PC-3 (cell line): ENCODE measurements around the gene RANBP10. TPM values are rescaled to one million over a fixed set of nuclear protein-coding genes. Genes with fewer than 3 reads are reported as not detected.
A peak's percentile ranks its signal among the peaks of the same experiment; 100 is the strongest.

Experiments used
- ATAC-seq: fragments of 200-7000 bp; cut with Tn5 transposase; 2 replicates; pipeline ENCODE4 v1.9.1; 2020; ENCODE audit warnings: mild to moderate bottlenecking, moderate library complexity
- BruUV-seq: library from RNA; stranded (reverse); fragments of 400-500 nt; replicated peaks from 2 replicates; lab custom pipeline; 2021; lab: Mats Ljungman, UMichigan
- CTCF ChIA-PET: fragments of 300-600 bp; sonication (Branson Sonifier 250); formaldehyde crosslinking; loops from one replicate; lab custom pipeline; 2022; ENCODE audit warnings: antibody characterized with exemption; lab: Charles Lee
- POLR2A ChIA-PET: fragments of 300-600 bp; sonication (Branson Sonifier 250); formaldehyde crosslinking; loops from one replicate; lab custom pipeline; 2022; ENCODE audit warnings: antibody characterized with exemption; ENCODE audit not compliant: unreplicated experiment; lab: Charles Lee
- DNase-seq: peaks from one replicate; pipeline ENCODE4 v3.0.0-alpha.2; 2015
- H2AFZ ChIP-seq: fragments of 300-600 bp; sonication (generic); 2 replicates; pipeline ENCODE4 v1.6.0; 2016; ENCODE audit warnings: antibody characterized with exemption, low read length
- H3F3A ChIP-seq: fragments of 300-600 bp; sonication (generic); one replicate; pipeline ENCODE4 v1.6.0; 2017; ENCODE audit warnings: antibody characterized with exemption, low read length, control low read depth, mild to moderate bottlenecking; ENCODE audit not compliant: unreplicated experiment
- H3K27ac ChIP-seq: fragments of 300-600 bp; sonication (generic); 2 replicates; pipeline ENCODE4 v1.5.1; 2016; ENCODE audit warnings: mild to moderate bottlenecking, low read length
- H3K27me3 ChIP-seq: fragments of 300-600 bp; sonication (generic); 2 replicates; pipeline ENCODE4 v1.6.1; 2016; ENCODE audit warnings: low read length, mixed read lengths
- H3K36me3 ChIP-seq: fragments of 300-600 bp; sonication (generic); 2 replicates; pipeline ENCODE4 v1.6.1; 2016; ENCODE audit warnings: low read depth, mixed run types, low read length, mixed read lengths
- H3K4me1 ChIP-seq: fragments of 300-600 bp; sonication (generic); 2 replicates; pipeline ENCODE4 v1.5.1; 2016; ENCODE audit warnings: low read length; ENCODE audit not compliant: insufficient read depth
- H3K4me2 ChIP-seq: fragments of 300-600 bp; sonication (generic); 2 replicates; pipeline ENCODE4 v1.6.0; 2016; ENCODE audit warnings: low read length
- H3K4me3 ChIP-seq: fragments of 300-600 bp; sonication (generic); 2 replicates; pipeline ENCODE4 v1.5.1; 2016; ENCODE audit warnings: mild to moderate bottlenecking, low read length, mixed read lengths
- H3K79me2 ChIP-seq: fragments of 300-600 bp; sonication (generic); 2 replicates; pipeline ENCODE4 v1.6.1; 2017; ENCODE audit warnings: low read length, mixed read lengths
- H3K9ac ChIP-seq: fragments of 300-600 bp; sonication (generic); 2 replicates; pipeline ENCODE4 v1.6.0; 2016; ENCODE audit warnings: mild to moderate bottlenecking, low read length
- H3K9me2 ChIP-seq: fragments of 300-600 bp; sonication (generic); replicated peaks from 2 replicates; pipeline ENCODE4 v1.6.1; 2016; ENCODE audit warnings: mixed run types, low read length, mixed read lengths
- H3K9me3 ChIP-seq: fragments of 300-600 bp; sonication (generic); 2 replicates; pipeline ENCODE4 v1.6.1; 2016; ENCODE audit warnings: low read length, mixed read lengths
- H4K20me1 ChIP-seq: fragments of 300-600 bp; sonication (generic); 2 replicates; pipeline ENCODE4 v1.6.1; 2016; ENCODE audit warnings: low read length, mixed read lengths
- CTCF ChIP-seq: fragments of 300-600 bp; sonication (generic); conservative IDR thresholded peaks from 2 replicates; pipeline ENCODE4 v1.5.1; 2017; ENCODE audit warnings: antibody characterized with exemption, low read depth, mild to moderate bottlenecking, low read length
- EZH2 ChIP-seq: fragments of 300-600 bp; sonication (generic); IDR thresholded peaks from one replicate; pipeline ENCODE4 v1.6.1; 2017; ENCODE audit warnings: antibody characterized with exemption, mild to moderate bottlenecking, low read length; ENCODE audit not compliant: unreplicated experiment
- EZH2phosphoT487 ChIP-seq: fragments of 300-600 bp; sonication (generic); IDR thresholded peaks from 2 replicates; pipeline ENCODE4 v1.6.1; 2018; ENCODE audit warnings: mild to moderate bottlenecking, antibody characterized with exemption, low read length, borderline replicate concordance
- intact Hi-C: fragments of 100-400 bp; cut with micrococcal nuclease; formaldehyde crosslinking; loops from 2 replicates; pipeline ENCODE4 v1.9.0; 2023
- total RNA-seq: library from RNA; depleted of rRNA; stranded (reverse); fragments of >200 nt; gene quantifications from 2 replicates; pipeline ENCODE4 v1.2.3, GENCODE V29; 2014

The RANBP10 gene
- total RNA-seq, 1 experiment from 2014 or later = 5.5 TPM

- no peaks in the 10 kb centered on the region for H3K36me3 ChIP-seq
- POLR2A ChIA-PET = no interaction called here
- H3K4me2 ChIP-seq = no peak overlapping the region
- TF ChIP-seq CTCF (no peak), EZH2 (no peak), EZH2phosphoT487 (no peak)
- H3K9me3 ChIP-seq = no peaks in the 10 kb centered on the region
- no TSS peak for BruUV-seq
- no peaks in the 10 kb centered on the region for H3F3A ChIP-seq
- intact Hi-C loops = no loop called here
- no peaks in the 10 kb centered on the region for H3K4me1 ChIP-seq
- no peak overlapping the region for H3K9ac ChIP-seq
- H3K4me3 ChIP-seq = no peak overlapping the region
- no peak for DNase-seq
- ATAC-seq = no peak
- no peaks in the 10 kb centered on the region for H3K9me2 ChIP-seq
- no peaks in the 10 kb centered on the region for H3K79me2 ChIP-seq
- H2AFZ ChIP-seq = no peak overlapping the region
- H3K27me3 ChIP-seq = no peaks in the 10 kb centered on the region
- no peaks in the 10 kb centered on the region for H4K20me1 ChIP-seq
- H3K27ac ChIP-seq = no peak overlapping the region
- CTCF ChIA-PET = no interaction called here
Observed at GRCh38 chr16:67764158-67764667, 42.1 kb downstream of the RANBP10 start.

- TF ChIP-seq EZH2phosphoT487 (no peak), EZH2 (no peak), CTCF (no peak)
- ATAC-seq (no peak), DNase-seq (no peak)
- Histone ChIP-seq H3K4me1 (no peaks in the 10 kb centered on the region), H3K9me3 (no peaks in the 10 kb centered on the region), H3K36me3 (no peaks in the 10 kb centered on the region), H3K27ac (no peak overlapping the region), H3K4me3 (no peak overlapping the region), H2AFZ (no peak overlapping the region), H3F3A (no peaks in the 10 kb centered on the region), H3K9ac (no peak overlapping the region), H3K27me3 (no peaks in the 10 kb centered on the region), H3K9me2 (no peaks in the 10 kb centered on the region), H3K4me2 (no peak overlapping the region), H4K20me1 (no peaks in the 10 kb centered on the region), H3K79me2 (no peaks in the 10 kb centered on the region)
- no TSS peak for BruUV-seq
- ChIA-PET POLR2A (no interaction called here), CTCF (no interaction called here)
- intact Hi-C loops = no loop called here
Observed at GRCh38 chr16:67763066-67763465, 43.3 kb downstream of the RANBP10 start.

- TF ChIP-seq EZH2phosphoT487 = no peak
- no peaks in the 10 kb centered on the region for H3K79me2 ChIP-seq
- no peak overlapping the region for H3K4me2 ChIP-seq
- H4K20me1 ChIP-seq = no peaks in the 10 kb centered on the region
- ChIA-PET CTCF (no interaction called here), POLR2A (no interaction called here)
- intact Hi-C loops = no loop called here
- no peak overlapping the region for H2AFZ ChIP-seq
- no peaks in the 10 kb centered on the region for H3K9me3 ChIP-seq
- ATAC-seq (no peak), DNase-seq (peak; percentile 4)
- BruUV-seq = no TSS peak
- H3K4me3 ChIP-seq = no peak overlapping the region
- H3K36me3 ChIP-seq = no peaks in the 10 kb centered on the region
- no peaks in the 10 kb centered on the region for H3F3A ChIP-seq
- H3K9ac ChIP-seq = no peak overlapping the region
- no peaks in the 10 kb centered on the region for H3K9me2 ChIP-seq
- no peaks in the 10 kb centered on the region for H3K27me3 ChIP-seq
- no peak overlapping the region for H3K27ac ChIP-seq
- H3K4me1 ChIP-seq = no peaks in the 10 kb centered on the region
Observed at GRCh38 chr16:67762385-67762784, 44.0 kb downstream of the RANBP10 start.
